B cell (primary cell): Measurements from ENCODE around the gene ARMCX4. TPM values are rescaled to one million over a fixed set of nuclear protein-coding genes. Genes with fewer than 3 reads are reported as not detected.

ENCODE experiments used
- ATAC-seq: fragments of 200-7000 bp; cut with Tn5 transposase; one replicate; pipeline ENCODE4 v1.10.0; 2021; ENCODE audit warnings: low read depth, mild to moderate bottlenecking, moderate number of reproducible peaks, moderate library complexity
- CTCF ChIA-PET: fragments of 350-600 bp; sonication (Branson Sonifier 250); formaldehyde crosslinking; loops from one replicate; lab custom pipeline; 2021; ENCODE audit warnings: antibody characterized with exemption, inconsistent platforms; lab: Charles Lee
- POLR2A ChIA-PET: fragments of 350-600 bp; sonication (Branson Sonifier 250); formaldehyde crosslinking; loops from one replicate; lab custom pipeline; 2021; ENCODE audit warnings: antibody characterized with exemption; lab: Charles Lee
- DNase-seq: peaks from one replicate; pipeline ENCODE4 v3.0.0; 2013
- H2AFZ ChIP-seq: 2 replicates; pipeline ENCODE4 v1.6.1; 2012; ENCODE audit warnings: mild to moderate bottlenecking, low read depth, low read length; ENCODE audit not compliant: insufficient read depth, poor library complexity, severe bottlenecking
- H3K27ac ChIP-seq, 2 donors: 1 replicate in 1 of 2; 2 replicates in 1 of 2; pipeline ENCODE4 v1.5.1; 2012 to 2013; ENCODE audit warnings: low read length in 2 of 2, mild to moderate bottlenecking in 2 of 2, moderate library complexity in 1 of 2
- H3K27me3 ChIP-seq, 4 experiments: fragments of 200-600 bp in 1 of 4; sonication (generic) in 1 of 4; replicated peaks in 1 of 4; 1 replicate in 2 of 4; 2 replicates in 2 of 4; pipeline versions ENCODE4 v1.6.1 to v1.7.0; 2013 to 2016; ENCODE audit warnings: low read length in 3 of 4, mild to moderate bottlenecking in 2 of 4, mixed read lengths in 1 of 4, moderate library complexity in 1 of 4; ENCODE audit not compliant: insufficient read depth in 4 of 4, control insufficient read depth in 3 of 4; ENCODE audit errors: control extremely low read depth in 1 of 4
- H3K36me3 ChIP-seq, 2 experiments: replicated peaks in 1 of 2; 1 replicate in 1 of 2; 2 replicates in 1 of 2; pipeline versions ENCODE4 v1.6.1 to v1.7.1; 2013; ENCODE audit warnings: low read length in 1 of 2; ENCODE audit not compliant: insufficient read depth in 2 of 2, control insufficient read depth in 1 of 2; ENCODE audit errors: control extremely low read depth in 1 of 2, extremely low read depth in 1 of 2
- H3K4me1 ChIP-seq, 2 donors: fragments of 200-600 bp in 1 of 2; sonication (generic) in 1 of 2; 1 replicate in 1 of 2; 2 replicates in 1 of 2; pipeline versions ENCODE4 v1.5.1 to v1.6.1; 2013 to 2017; ENCODE audit warnings: low read length in 2 of 2; ENCODE audit not compliant: control insufficient read depth in 2 of 2, insufficient read depth in 2 of 2
- H3K4me2 ChIP-seq: replicated peaks from 2 replicates; pipeline ENCODE3; 2012; ENCODE audit warnings: mild to moderate bottlenecking, low read depth, low read length; ENCODE audit not compliant: poor library complexity, severe bottlenecking
- H3K4me3 ChIP-seq, 5 experiments: fragments of 200-600 bp in 1 of 5; sonication (generic) in 1 of 5; 1 replicate in 3 of 5; 2 replicates in 2 of 5; pipeline versions ENCODE4 v1.5.1 to v1.7.0; 2011 to 2016; ENCODE audit warnings: low read length in 4 of 5, mild to moderate bottlenecking in 4 of 5, low read depth in 2 of 5, control low read depth in 1 of 5, moderate library complexity in 1 of 5; ENCODE audit not compliant: insufficient read depth in 1 of 5; ENCODE audit errors: control extremely low read depth in 1 of 5, extremely low read depth in 1 of 5
- H3K79me2 ChIP-seq: fragments of 200-600 bp; sonication (generic); one replicate; pipeline ENCODE4 v1.6.0; 2016; ENCODE audit warnings: low read length; ENCODE audit not compliant: control insufficient read depth, insufficient read depth
- H3K9ac ChIP-seq: fragments of 200-600 bp; sonication (generic); 2 replicates; pipeline ENCODE4 v1.6.1; 2017; ENCODE audit warnings: mild to moderate bottlenecking, low read length, moderate library complexity
- H3K9me3 ChIP-seq, 3 donors: one replicate each; pipeline versions ENCODE4 v1.6.1 to v1.7.1; 2013; ENCODE audit warnings: low read length in 2 of 3; ENCODE audit not compliant: control insufficient read depth in 2 of 3, insufficient read depth in 1 of 3; ENCODE audit errors: control extremely low read depth in 1 of 3
- H4K20me1 ChIP-seq: 2 replicates; pipeline ENCODE4 v1.6.0; 2012; ENCODE audit warnings: mild to moderate bottlenecking, low read length; ENCODE audit not compliant: insufficient read depth, control insufficient read depth, poor library complexity, severe bottlenecking
- H3K27ac Mint-ChIP-seq: one replicate; pipeline ENCODE4 v1.8.0; 2021; ENCODE audit warnings: mixed read lengths
- H3K27me3 Mint-ChIP-seq: one replicate; pipeline ENCODE4 v1.8.0; 2021; ENCODE audit warnings: mixed read lengths
- H3K4me1 Mint-ChIP-seq: one replicate; pipeline ENCODE4 v1.8.0; 2021; ENCODE audit warnings: mixed read lengths
- H3K4me3 Mint-ChIP-seq: one replicate; pipeline ENCODE4 v1.8.0; 2021; ENCODE audit warnings: mixed read lengths
- H3K9me3 Mint-ChIP-seq: one replicate; pipeline ENCODE4 v1.8.0; 2022; ENCODE audit warnings: mixed read lengths; ENCODE audit not compliant: insufficient read depth
- CTCF ChIP-seq: fragments of 200-600 bp; IDR thresholded peaks from one replicate; pipeline ENCODE4 v1.8.0; 2022; ENCODE audit warnings: antibody characterized with exemption, mild to moderate bottlenecking
- EZH2 ChIP-seq: IDR thresholded peaks from 2 replicates; pipeline ENCODE4 v1.6.1; 2012; ENCODE audit warnings: borderline replicate concordance, low read depth, mild to moderate bottlenecking, moderate library complexity, low read length; ENCODE audit not compliant: insufficient read depth, poor library complexity, severe bottlenecking
- WGBS: methylation state at CpG from one replicate; pipeline ENCODE4 v1.1.5; 2013; ENCODE audit warnings: missing lambda C conversion rate; ENCODE audit not compliant: insufficient coverage; 5-methylcytosine and 5-hydroxymethylcytosine counted together
- intact Hi-C: fragments of 100-400 bp; cut with micrococcal nuclease; formaldehyde crosslinking; loops from one replicate; pipeline ENCODE4 v1.10.0; 2022
- polyA plus RNA-seq: library from polyadenylated mRNA; depleted of rRNA; stranded (reverse); fragments of >200 nt; gene quantifications from 2 replicates; pipeline ENCODE4 v1.2.3, GENCODE V29; 2012
- total RNA-seq, 2 donors: library from RNA; stranded (reverse); fragments of 120-200 nt in 1 of 2; gene quantifications; 1 replicate in 1 of 2; 2 replicates in 1 of 2; pipeline versions ENCODE4 v1.2.3 to v1.2.4, GENCODE V29; 2013 to 2022

The ARMCX4 gene
- total and polyA plus RNA-seq, 2 donors (not counting 1 experiment from before 2014, with no cell fraction given) = 2.1 to 8.2 TPM

GRCh38 chrX:101488796-101489195 lies 3.5 kb downstream of the ARMCX4 start:
- Histone ChIP-seq H3K9ac (no peak overlapping the region), H3K36me3 (no peaks in the 10 kb centered on the region), H3K27me3 (peaks cover 0 to 5% (median 0%) of the 10 kb centered on the region in 4 experiments), H4K20me1 (no peaks in the 10 kb centered on the region), H3K4me2 (no peak overlapping the region), H3K4me1 (peaks cover 3 to 4% of the 10 kb centered on the region in 2 donors), H3K27ac (no peak overlapping the region), H2AFZ (no peak overlapping the region), H3K4me3 (no peak overlapping the region), H3K79me2 (no peaks in the 10 kb centered on the region), H3K9me3 (no peaks in the 10 kb centered on the region)
- DNase-seq (no peak), ATAC-seq (no peak)
- Mint-ChIP-seq H3K27ac (no peak overlapping the region), H3K4me3 (no peak overlapping the region), H3K27me3 (peaks cover 7% of the 10 kb centered on the region), H3K9me3 (no peaks in the 10 kb centered on the region), H3K4me1 (peaks cover 10% of the 10 kb centered on the region)
- WGBS = 100% methylated on average over 1 of the region's 2 CpGs
- TF ChIP-seq EZH2 (no peak), CTCF (no peak)
- ChIA-PET POLR2A (no interaction called here), CTCF (no interaction called here)
- intact Hi-C loops = no loop called here

- Histone ChIP-seq H3K4me2 (no peak overlapping the region), H3K9me3 (no peaks in the 10 kb centered on the region), H3K27me3 (no peaks in the 10 kb centered on the region), H2AFZ (no peak overlapping the region), H3K79me2 (no peaks in the 10 kb centered on the region), H3K27ac (no peak overlapping the region), H3K4me1 (no peaks in the 10 kb centered on the region), H3K4me3 (no peak overlapping the region), H3K36me3 (no peaks in the 10 kb centered on the region), H3K9ac (no peak overlapping the region), H4K20me1 (no peaks in the 10 kb centered on the region)
- intact Hi-C loops = no loop called here
- Mint-ChIP-seq H3K27me3 (peaks cover 4% of the 10 kb centered on the region), H3K9me3 (no peaks in the 10 kb centered on the region), H3K4me1 (no peaks in the 10 kb centered on the region), H3K27ac (no peak overlapping the region), H3K4me3 (no peak overlapping the region)
- WGBS = 96% methylated on average over 4 of the region's 4 CpGs
- DNase-seq = no peak
- ATAC-seq = no peak
- TF ChIP-seq EZH2 (no peak), CTCF (no peak)
- ChIA-PET CTCF (no interaction called here), POLR2A (no interaction called here)
These were observed 6.7 kb downstream of the ARMCX4 start for GRCh38 chrX:101491943-101492342.
